ENCODE measurements around the gene UBTD2.
"Not testable (repeated sequence)": the region's sequence is repeated elsewhere in the genome, so short reads cannot be mapped to it uniquely, and the experiment has no call there.

The UBTD2 gene, protein sequence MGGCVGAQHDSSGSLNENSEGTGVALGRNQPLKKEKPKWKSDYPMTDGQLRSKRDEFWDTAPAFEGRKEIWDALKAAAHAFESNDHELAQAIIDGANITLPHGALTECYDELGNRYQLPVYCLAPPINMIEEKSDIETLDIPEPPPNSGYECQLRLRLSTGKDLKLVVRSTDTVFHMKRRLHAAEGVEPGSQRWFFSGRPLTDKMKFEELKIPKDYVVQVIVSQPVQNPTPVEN

GRCh38 chr5:172283020-172283861, at the start of gene UBTD2:
UBTD2 (minus strand) TSS chr5:172283764; CDS start chr5:172283665, 99 bp downstream.
- peak; percentile 83 for DNase-seq

DNA sequence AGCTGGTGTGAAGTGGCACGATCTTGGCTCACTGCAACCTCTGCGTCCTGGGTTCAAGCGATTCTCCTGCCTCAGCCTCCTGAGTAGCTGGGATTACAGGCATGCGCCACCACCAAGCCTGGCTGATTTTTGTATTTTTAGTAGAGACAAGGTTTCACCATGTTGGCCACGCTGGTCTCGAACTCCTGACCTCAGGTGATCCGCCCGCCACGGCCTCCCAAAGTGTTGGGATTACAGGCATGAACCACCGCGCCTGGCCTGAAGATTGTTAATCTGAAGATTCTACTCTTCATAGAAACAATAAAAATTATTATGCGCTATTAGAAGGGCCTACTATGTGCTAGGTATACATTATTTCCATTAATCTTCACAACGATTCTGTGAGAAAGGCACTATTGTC, 43.3 kb upstream of the UBTD2 start:
- DNase-seq, result not testable (repeated sequence)

GRCh38 chr5:172325452-172325851, 41.9 kb upstream of the UBTD2 start:
- DNase-seq, result no peak

DNA sequence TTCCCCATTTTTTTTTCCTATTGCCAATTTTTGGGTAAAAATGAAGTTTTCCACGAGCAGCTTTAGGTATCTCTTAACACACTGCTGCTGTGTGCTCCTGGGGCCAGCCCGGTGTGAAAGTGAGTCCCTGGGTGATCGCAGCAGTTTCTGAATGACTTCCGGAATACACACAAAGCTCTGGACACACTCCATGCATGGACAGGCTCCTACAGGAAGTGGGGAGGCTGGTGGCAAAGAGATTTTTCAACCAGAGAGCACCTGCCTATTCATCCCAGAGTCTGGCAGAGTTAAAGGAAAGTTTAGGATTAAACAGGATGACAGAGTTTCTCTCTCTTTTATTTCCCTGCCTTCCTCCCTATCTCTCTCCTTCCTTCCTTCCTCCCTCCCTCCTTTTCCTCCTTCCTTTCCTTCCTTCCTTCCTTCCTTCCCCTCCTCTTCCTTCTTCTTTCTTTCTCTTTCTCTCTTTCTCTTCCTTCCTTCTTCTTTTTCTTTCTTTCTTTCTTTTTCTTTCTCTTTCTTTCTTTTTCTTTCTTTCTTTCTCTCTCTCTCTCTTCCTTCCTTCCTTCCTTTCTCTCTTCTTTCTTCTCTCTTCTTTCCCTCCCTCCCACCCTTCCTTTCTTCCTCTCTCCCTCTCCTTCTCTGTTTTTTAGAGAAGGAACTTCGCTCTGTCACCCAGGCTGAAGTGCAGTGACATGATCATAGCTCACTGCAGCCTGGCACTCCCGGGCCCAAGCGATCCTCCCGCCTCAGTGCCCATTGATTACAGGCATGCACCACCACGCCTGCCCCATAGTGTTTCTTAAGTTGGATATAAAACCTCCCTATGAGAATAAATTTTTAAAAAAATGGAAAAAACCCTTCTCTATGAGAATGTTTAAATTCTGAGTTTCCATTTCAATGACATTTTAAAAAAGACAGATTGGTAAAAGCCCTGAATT, 38.7 kb upstream of the UBTD2 start:
- no peak for DNase-seq

GRCh38 chr5:172321593-172321992, 38.0 kb upstream of the UBTD2 start:
- no peak for DNase-seq

GRCh38 chr5:172319708-172320441, 36.3 kb upstream of the UBTD2 start:
- DNase-seq, result no peak

DNA sequence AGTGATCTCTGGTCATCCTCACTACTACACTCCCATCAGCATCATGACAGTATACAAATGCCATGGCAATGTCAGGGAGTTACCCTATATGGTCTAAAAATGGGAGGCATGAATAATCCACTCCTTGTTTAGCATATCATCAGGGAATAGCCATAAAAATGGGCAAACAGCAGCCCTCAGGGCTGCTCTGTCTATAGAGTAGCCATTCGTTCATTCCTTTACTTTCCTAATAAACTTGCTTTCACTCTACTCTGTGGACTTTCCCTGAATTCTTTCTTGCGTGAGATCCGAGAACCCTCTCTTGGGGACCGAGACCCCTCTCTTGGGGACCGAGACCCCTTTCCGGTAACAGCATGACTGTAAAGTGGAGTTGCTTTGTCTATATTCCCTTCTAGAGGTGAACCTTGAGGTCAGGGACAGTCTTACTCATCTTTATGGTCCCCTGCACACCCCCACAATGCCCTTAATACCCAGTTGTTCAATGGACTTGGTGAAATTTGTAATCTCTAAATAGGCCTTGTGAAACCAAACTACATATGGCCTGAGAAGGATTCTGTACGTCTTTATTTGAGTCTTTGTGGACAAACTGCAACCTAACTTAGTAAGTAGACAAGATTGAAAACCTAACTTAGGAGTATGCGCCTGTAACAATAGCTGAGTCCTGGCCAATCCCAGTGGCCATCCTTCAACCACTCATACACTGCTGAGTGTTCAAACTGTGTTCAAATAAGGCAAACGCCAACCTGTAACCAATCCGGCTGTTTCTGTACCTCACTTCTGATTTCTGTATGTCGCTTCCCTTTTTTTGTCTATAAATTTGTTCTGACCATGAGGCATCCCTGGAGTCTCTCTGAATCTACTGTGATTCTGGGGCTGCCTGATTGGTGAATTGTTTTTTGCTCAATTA, 32.3 kb upstream of the UBTD2 start:
- DNase-seq, result no peak

GRCh38 chr5:172313915-172314314, 30.4 kb upstream of the UBTD2 start:
- no peak for DNase-seq

DNA sequence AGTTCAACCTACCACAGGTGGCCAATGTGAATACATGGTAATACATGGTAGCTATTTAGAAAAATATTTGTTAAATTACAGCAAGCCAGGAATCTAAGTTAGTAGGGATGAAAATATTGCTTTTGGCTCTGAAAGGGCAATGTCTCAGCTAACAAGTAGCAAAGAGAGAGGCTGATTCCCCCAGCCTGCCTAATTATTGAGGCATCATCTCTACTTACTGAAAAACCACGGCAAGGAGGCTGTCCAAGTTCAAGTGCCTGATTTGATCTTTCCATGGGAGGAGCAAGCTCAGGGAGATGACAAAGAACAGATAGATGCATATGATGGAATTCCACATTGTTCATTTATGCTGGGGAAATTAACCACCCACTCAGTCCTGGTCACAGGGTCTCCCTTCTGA, 28.7 kb upstream of the UBTD2 start:
- DNase-seq, result no peak

DNA sequence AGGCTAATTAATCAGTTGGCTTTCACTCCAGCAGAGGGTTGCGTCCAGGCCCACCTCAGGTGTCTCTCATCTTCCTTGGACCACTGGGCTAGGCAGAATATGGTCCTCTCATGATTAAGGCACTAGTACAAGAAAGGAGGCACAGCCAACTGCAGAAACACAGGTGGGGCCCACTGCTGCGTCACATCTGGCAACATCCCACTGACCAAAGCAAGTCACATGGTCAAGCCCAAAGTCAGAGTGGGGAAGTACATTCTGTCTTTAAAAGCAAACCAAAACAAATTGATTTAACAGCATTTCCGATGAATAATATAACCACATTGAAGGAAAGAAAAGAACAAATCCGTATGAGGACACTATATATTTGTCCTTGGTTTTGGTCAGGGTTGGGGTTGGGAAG, 28.0 kb upstream of the UBTD2 start:
- no peak for DNase-seq

DNA sequence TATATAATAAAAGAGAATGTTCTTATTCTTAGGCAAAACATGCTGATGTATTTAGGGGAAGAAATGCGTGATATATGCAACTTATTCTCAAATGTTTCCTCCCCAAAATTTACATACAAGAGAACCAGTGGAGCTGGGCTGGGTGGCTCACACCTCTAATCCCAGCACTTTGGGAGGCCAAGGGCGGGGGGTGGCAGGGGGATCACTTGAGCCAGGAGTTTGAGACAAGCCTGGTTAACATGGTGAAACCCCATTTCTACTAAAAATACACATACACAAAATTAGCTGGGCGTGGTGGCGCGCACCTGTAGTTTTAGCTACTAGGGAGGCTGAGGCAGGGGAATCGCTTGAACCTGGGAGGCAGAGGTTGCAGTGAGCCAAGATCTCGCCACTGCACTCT, 27.5 kb upstream of the UBTD2 start:
- DNase-seq, result no peak

- no peak for DNase-seq
Observed at GRCh38 chr5:172305380-172305779, 21.8 kb upstream of the UBTD2 start.

GRCh38 chr5:172303572-172304335, 20.2 kb upstream of the UBTD2 start:
- DNase-seq, result no peak

GRCh38 chr5:172303162-172303561, 19.6 kb upstream of the UBTD2 start:
- no peak for DNase-seq

DNA sequence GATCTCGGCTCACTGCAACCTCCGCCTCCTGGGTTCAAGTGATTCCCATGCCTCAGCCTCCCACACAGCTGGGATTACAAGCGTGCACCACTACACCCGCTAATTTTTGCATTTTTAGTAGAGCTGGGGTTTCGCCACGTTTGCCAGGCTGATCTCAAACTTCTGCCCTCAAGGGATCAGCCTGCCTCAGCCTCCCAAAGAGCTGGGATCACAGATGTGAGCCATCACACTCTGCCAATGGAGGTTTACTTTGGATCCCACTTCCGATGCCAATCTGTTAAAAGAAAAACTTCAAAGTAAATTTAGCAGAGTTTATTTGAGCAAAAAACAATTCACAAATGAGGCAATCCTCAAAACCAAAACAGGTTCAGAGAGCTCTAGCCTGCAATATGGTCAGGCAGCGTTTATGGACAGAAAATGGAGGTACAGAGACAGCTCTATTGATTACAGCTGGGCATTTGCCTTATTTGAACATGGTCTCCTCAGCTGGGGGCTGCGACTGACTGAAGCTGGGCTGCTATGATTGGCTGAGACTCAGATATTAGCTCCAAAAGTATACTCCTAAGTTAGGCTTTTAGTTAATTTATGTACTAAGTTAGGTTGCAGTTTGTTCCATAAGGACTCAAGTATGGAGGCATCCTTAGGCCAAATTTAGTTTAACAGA, 18.6 kb upstream of the UBTD2 start:
- no peak for DNase-seq

DNA sequence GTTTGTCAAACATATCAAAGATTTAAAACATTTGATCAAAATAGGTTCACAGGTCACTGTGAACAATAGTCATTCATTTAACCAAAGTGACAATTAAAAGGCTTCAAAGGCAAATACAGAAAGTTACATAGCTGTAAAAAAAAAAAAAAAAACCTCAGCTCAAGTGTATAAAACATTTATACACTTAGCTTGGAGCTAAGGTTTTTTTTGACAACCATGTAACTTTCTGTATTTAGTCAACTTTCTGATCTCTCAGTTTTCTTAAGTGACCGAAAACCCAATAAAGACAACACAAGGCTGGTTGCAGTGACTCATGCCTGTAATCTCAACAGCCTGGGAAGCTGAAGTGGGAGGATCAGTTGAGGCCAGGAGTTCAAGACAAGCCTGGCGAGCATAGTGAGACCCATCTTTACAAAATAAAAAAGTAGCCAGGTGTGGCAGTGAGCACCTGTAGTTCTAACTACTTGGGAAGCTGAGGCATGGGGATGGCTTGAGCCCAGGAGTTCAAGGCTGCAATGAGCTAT, 16.4 kb upstream of the UBTD2 start:
- no peak for DNase-seq

DNA sequence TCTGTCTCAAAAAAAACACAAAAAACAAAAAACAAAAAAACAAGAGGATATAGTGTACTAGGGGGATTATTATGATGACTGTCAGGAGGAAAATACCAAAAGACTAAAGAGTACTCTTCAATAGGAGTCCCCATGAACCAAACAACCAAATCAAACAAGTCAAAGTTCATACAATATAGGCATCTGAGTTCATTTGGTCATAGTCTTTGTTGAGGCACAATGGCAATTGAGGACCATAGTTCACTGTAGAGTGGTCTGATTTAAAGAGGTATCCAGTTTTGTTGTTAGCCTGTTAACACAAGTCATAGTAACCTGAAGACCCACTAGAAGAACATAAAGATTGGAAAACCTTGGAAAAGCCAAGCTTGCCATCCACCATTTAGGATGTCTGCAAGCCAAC, 11.3 kb upstream of the UBTD2 start:
- no peak for DNase-seq

DNA sequence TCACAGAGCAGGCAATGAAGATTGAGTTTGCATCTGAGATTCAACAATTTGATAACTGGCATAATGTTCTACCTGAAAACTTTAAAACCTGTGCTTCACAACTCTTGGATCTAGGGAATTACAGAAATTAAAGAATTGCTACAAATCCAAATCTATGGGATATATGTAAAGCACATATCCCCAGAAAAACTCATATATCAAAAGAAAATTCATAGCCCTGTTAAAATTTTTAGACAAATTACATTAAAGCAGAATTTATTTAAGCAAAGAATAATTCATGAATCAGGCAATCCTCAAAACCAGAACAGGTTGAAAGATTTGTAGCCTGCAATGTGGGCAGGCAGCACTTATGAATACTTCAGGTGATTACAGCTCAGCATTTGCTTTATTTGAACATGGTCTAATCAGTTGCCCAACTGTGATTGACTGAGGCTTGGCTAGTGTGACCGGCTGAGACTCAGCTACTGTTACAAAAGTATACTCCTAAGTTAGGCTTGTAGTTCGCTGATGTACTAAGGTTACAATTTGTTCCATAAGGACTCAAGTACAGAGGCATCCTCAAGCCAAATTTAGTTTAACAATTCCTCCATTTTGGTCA, 10.3 kb upstream of the UBTD2 start:
- DNase-seq, result no peak

DNA sequence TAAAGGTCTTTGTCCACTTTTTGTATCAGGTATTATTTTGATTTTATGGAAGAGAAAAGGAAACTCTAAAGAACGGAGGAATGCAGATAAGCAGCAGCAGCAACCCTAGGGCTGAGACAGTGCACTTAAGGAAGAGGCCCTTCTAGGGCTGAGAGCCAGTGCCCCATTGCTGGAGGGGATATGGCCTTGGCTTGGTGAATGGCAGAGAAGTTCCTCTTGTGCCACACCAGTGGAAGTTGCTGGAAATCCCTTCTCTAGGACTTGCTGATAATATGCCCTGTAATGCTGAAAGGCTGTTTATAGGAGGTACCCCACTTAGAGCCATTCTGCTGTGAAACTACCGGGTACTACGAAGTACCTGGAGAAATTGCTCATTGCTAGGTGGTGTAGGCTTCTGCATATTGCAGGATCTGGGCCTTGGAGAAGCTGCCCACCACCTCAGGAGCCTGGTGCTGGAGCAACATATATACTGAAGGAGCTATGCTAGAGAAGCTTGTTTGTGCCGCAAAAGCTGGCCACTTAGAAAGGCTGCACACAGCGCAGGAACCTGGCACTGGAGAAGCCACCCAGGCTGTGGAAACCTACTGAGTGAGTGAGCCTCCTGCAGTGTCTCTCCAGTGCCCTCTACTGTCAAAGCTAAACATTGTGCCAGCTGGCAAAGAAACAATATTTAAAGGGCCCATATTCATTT, 9.6 kb upstream of the UBTD2 start:
- peak; percentile 82 for DNase-seq

Data from midbrain (tissue), 1 donor.